ENCODE results near the gene CASKIN1. TPM values are rescaled to one million over a fixed set of nuclear protein-coding genes. Genes with fewer than 3 reads are reported as not detected.

Gene CASKIN1
- total and polyA plus RNA-seq, 12 donors = 0.06 to 5.2 (median 1.3) TPM; not detected in 3

- peak within 1 kb of the TSS in 4 of 5 donors; percentile 74 to 87 (median 79) for H3K27ac ChIP-seq
- intact Hi-C loops (cut with DNase I) = no loop called here
- DNase-seq = peak; percentile 99 to 100 (median 100)
These were observed 27.0 kb upstream of the CASKIN1 start, which contains the start of gene E4F1 for GRCh38 chr16:2223221-2223941. Gene E4F1 (plus strand): TSS chr16:2223591. CDS start chr16:2223614, 23 bp downstream.

GRCh38 chr16:2216330-2216729 is 19.9 kb upstream of the CASKIN1 start:
- Histone ChIP-seq H3K27ac (no peak overlapping the region), H3K27me3 (no peaks in the 10 kb centered on the region), H3K4me1 (replicated peaks in 1 of 2) (peaks cover 24 to 28% of the 10 kb centered on the region in 2 donors), H3K4me3 (no peak overlapping the region), H3K9me3 (replicated peaks in 1 of 3) (no peaks in the 10 kb centered on the region), H3K36me3 (replicated peaks in 1 of 2) (no peaks in the 10 kb centered on the region)
- WGBS, 4 donors = 93 to 100% (median 96%) methylated on average over 4 of the region's 4 CpGs
- no peak for TF ChIP-seq POLR2A (IDR thresholded peaks at IDR 0.05)
- TF ChIP-seq, protein P1, sequence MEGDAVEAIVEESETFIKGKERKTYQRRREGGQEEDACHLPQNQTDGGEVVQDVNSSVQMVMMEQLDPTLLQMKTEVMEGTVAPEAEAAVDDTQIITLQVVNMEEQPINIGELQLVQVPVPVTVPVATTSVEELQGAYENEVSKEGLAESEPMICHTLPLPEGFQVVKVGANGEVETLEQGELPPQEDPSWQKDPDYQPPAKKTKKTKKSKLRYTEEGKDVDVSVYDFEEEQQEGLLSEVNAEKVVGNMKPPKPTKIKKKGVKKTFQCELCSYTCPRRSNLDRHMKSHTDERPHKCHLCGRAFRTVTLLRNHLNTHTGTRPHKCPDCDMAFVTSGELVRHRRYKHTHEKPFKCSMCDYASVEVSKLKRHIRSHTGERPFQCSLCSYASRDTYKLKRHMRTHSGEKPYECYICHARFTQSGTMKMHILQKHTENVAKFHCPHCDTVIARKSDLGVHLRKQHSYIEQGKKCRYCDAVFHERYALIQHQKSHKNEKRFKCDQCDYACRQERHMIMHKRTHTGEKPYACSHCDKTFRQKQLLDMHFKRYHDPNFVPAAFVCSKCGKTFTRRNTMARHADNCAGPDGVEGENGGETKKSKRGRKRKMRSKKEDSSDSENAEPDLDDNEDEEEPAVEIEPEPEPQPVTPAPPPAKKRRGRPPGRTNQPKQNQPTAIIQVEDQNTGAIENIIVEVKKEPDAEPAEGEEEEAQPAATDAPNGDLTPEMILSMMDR (IDR thresholded peaks at IDR 0.05) = no peak
- intact Hi-C loops (cut with DNase I) = no loop called here
- no peak for DNase-seq

More at GRCh38 chr16:2223221-2223941, 27.0 kb upstream of the CASKIN1 start, which contains the start of gene E4F1:
- Histone ChIP-seq H3K4me3 (peak within 1 kb of the TSS; percentile 30 to 80 (median 71)), H3K27me3 (no peaks in the 10 kb centered on the region), H3K36me3 (replicated peaks in 1 of 2) (peaks cover 0 to 2% of the 10 kb centered on the region in 2 donors), H3K9me3 (replicated peaks in 1 of 3) (no peaks in the 10 kb centered on the region), H3K4me1 (replicated peaks in 1 of 2) (peaks cover 18 to 26% of the 10 kb centered on the region in 2 donors)
- TF ChIP-seq POLR2A (IDR thresholded peaks at IDR 0.05) = peak; percentile 93 to 94
- TF ChIP-seq, protein P1 (IDR thresholded peaks at IDR 0.05) = peak in 1 of 6 experiments; percentile 15
- WGBS, 4 donors = 0 to 2% (median 0%) methylated on average over 9 to 82 of the region's 82 CpGs

DNA sequence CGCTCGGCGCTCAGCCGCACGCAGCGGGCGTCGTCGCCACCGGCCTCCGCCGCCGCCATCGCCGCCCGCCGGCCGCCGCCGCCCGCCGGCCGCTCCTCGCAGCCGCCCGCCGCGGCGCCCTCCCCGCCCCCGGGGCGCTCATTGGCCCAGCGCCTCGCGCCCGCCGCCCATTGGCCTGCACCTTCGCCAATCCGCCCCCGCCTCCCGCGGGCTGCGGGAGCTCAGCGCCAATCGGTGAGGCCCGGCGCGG is 18.2 kb upstream of the CASKIN1 start, which contains the start of gene PGP:
PGP (minus strand) TSS at position 122 of the 250 bp plus-strand sequence; CDS start at position 59, 63 bp downstream.
- peak within 1 kb of the TSS; percentile 40 to 86 (median 50) for H3K4me3 ChIP-seq
- peak within 1 kb of the TSS; percentile 90 to 97 (median 96) for H3K27ac ChIP-seq
- WGBS, 4 donors = 0% methylated on average over 46 to 47 of the region's 48 CpGs; no CpG with 5 or more reads in 2 of the 4 donors
- no peaks in the 10 kb centered on the region for H3K9me3 ChIP-seq (replicated peaks in 1 of 3)
- H3K27me3 ChIP-seq = no peaks in the 10 kb centered on the region
- H3K36me3 ChIP-seq (replicated peaks in 1 of 2) = peaks cover 0 to 5% of the 10 kb centered on the region in 2 donors
- no peak for TF ChIP-seq POLR2A (IDR thresholded peaks at IDR 0.05)
- TF ChIP-seq, protein P1 (IDR thresholded peaks at IDR 0.05) = peak in 1 of 6 experiments; percentile 1
- no peak for DNase-seq
- peaks cover 24 to 28% of the 10 kb centered on the region in 2 donors for H3K4me1 ChIP-seq (replicated peaks in 1 of 2)
- intact Hi-C loops (cut with DNase I) = no loop called here

DNA sequence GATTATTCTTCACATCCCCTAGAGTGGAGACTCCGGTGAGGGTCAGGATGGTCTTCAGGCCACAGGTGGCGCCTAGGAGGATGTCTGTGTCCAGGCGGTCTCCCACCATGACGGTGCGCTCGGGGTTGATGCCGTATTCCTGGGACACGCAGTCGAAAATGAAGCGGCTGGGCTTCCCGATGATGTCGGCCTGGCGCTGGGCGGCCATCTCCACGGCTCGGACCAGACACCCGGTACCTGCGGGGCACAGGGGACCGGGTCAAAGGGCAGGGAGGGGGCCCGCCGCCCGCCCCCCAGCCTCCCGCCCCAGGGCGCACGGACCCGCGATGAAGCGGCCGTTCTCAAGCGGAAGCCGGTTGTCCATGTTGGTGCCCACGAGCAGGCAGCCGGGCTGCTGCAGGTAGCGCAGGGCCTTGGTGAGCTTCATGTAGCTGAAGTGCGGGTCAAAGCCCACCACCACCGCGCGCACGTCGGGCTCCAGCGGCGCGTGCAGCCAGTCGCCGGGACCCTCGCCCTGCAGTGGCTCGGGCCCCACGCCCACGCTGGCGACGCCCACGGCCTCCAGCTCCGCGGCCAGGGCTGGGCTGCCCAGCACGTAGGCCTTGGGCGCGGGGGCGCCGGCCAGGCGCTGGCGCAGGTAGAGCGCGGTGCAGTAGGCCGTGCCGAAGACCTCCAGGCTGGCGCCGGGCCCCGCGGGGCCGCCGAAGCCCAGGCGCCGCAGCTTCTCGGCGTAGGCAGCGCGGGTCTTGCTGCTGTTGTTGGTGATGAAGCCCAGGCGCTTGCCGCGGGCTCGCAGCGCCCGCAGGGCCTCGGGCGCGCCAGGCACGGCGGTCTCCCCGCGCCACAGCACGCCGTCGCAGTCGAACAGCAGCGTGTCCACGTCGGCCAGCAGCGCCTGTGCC is 17.7 kb upstream of the CASKIN1 start:
- no peak for DNase-seq
- peaks cover 24 to 28% of the 10 kb centered on the region in 2 donors for H3K4me1 ChIP-seq (replicated peaks in 1 of 2)
- peaks cover 0 to 11% of the 10 kb centered on the region in 2 donors for H3K36me3 ChIP-seq (replicated peaks in 1 of 2)
- intact Hi-C loops (cut with DNase I) = no loop called here
- WGBS, 4 donors = 1 to 4% (median 2%) methylated on average over 13 to 98 of the region's 98 CpGs
- H3K9me3 ChIP-seq (replicated peaks in 1 of 3) = no peaks in the 10 kb centered on the region
- H3K27me3 ChIP-seq = no peaks in the 10 kb centered on the region
- peak overlapping the region; percentile 25 to 86 (median 42) for H3K4me3 ChIP-seq
- peak; percentile 52 to 59 for TF ChIP-seq POLR2A (IDR thresholded peaks at IDR 0.05)
- TF ChIP-seq, protein P1 (IDR thresholded peaks at IDR 0.05) = peak in 1 of 6 experiments; percentile 1
- peak overlapping the region in 4 of 5 donors; percentile 79 to 95 (median 86) for H3K27ac ChIP-seq
